ENCODE measurements around the gene ARPP19.
"Not testable (repeated sequence)": the region's sequence is repeated elsewhere in the genome, so short reads cannot be mapped to it uniquely, and the experiment has no call there.

- TF ChIP-seq, protein P1, sequence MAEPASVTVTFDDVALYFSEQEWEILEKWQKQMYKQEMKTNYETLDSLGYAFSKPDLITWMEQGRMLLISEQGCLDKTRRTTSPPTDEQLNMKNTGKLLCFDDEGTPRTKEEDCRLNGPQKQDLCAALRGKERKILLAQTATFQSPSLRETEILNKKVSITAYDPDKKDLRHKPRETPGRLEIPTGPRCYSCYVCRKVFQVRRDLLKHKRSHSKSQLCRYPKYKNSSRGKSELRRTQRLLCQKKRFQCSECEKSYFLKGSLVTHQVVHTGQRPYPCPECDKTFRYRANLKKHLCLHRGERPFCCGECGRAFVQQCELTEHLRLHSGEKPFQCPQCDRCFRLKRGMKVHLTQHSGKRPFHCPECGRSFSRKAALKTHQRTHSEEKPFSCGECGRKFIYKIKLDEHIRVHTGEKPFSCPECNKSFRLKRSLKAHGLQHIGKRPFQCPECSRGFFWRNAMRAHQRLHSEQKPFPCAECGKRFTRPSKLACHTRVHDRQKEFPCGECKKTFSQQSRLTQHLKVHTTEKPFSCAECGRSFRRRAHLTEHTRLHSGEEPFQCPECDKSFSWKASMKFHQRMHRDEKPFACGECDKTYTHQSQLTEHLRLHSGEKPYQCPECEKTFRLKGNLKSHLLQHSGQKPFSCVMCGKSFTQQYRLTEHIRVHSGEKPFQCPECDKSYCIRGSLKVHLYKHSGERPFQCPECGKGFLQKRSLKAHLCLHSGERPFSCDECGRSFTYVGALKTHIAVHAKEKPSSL (CRISPR knock-in tag; conservative IDR thresholded peaks at IDR 0.05) = not testable (repeated sequence)
- TF ChIP-seq, protein P2, sequence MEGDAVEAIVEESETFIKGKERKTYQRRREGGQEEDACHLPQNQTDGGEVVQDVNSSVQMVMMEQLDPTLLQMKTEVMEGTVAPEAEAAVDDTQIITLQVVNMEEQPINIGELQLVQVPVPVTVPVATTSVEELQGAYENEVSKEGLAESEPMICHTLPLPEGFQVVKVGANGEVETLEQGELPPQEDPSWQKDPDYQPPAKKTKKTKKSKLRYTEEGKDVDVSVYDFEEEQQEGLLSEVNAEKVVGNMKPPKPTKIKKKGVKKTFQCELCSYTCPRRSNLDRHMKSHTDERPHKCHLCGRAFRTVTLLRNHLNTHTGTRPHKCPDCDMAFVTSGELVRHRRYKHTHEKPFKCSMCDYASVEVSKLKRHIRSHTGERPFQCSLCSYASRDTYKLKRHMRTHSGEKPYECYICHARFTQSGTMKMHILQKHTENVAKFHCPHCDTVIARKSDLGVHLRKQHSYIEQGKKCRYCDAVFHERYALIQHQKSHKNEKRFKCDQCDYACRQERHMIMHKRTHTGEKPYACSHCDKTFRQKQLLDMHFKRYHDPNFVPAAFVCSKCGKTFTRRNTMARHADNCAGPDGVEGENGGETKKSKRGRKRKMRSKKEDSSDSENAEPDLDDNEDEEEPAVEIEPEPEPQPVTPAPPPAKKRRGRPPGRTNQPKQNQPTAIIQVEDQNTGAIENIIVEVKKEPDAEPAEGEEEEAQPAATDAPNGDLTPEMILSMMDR (IDR thresholded peaks at IDR 0.05) = not testable (repeated sequence)
- TF ChIP-seq, protein P3, sequence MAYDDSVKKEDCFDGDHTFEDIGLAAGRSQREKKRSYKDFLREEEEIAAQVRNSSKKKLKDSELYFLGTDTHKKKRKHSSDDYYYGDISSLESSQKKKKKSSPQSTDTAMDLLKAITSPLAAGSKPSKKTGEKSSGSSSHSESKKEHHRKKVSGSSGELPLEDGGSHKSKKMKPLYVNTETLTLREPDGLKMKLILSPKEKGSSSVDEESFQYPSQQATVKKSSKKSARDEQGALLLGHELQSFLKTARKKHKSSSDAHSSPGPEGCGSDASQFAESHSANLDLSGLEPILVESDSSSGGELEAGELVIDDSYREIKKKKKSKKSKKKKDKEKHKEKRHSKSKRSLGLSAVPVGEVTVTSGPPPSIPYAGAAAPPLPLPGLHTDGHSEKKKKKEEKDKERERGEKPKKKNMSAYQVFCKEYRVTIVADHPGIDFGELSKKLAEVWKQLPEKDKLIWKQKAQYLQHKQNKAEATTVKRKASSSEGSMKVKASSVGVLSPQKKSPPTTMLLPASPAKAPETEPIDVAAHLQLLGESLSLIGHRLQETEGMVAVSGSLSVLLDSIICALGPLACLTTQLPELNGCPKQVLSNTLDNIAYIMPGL (CRISPR knock-in tag; IDR thresholded peaks at IDR 0.05) = not testable (repeated sequence)
- not testable (repeated sequence) for TF ChIP-seq NFYB (CRISPR knock-in tag; conservative IDR thresholded peaks at IDR 0.05; ENCODE audit: low read depth); ATF6 (CRISPR knock-in tag; IDR thresholded peaks at IDR 0.05); FOXJ3 (CRISPR knock-in tag; IDR thresholded peaks at IDR 0.05; ENCODE audit: borderline replicate concordance)
- TF ChIP-seq, protein P4, sequence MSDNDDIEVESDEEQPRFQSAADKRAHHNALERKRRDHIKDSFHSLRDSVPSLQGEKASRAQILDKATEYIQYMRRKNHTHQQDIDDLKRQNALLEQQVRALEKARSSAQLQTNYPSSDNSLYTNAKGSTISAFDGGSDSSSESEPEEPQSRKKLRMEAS (CRISPR knock-in tag; IDR thresholded peaks at IDR 0.05) = not testable (repeated sequence)
- TF ChIP-seq, protein P5, sequence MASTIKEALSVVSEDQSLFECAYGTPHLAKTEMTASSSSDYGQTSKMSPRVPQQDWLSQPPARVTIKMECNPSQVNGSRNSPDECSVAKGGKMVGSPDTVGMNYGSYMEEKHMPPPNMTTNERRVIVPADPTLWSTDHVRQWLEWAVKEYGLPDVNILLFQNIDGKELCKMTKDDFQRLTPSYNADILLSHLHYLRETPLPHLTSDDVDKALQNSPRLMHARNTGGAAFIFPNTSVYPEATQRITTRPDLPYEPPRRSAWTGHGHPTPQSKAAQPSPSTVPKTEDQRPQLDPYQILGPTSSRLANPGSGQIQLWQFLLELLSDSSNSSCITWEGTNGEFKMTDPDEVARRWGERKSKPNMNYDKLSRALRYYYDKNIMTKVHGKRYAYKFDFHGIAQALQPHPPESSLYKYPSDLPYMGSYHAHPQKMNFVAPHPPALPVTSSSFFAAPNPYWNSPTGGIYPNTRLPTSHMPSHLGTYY (CRISPR knock-in tag; IDR thresholded peaks at IDR 0.05) = not testable (repeated sequence)
- TF ChIP-seq, protein P6, sequence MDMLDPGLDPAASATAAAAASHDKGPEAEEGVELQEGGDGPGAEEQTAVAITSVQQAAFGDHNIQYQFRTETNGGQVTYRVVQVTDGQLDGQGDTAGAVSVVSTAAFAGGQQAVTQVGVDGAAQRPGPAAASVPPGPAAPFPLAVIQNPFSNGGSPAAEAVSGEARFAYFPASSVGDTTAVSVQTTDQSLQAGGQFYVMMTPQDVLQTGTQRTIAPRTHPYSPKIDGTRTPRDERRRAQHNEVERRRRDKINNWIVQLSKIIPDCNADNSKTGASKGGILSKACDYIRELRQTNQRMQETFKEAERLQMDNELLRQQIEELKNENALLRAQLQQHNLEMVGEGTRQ (CRISPR knock-in tag; IDR thresholded peaks at IDR 0.05) = not testable (repeated sequence)
- TF ChIP-seq, protein P7, sequence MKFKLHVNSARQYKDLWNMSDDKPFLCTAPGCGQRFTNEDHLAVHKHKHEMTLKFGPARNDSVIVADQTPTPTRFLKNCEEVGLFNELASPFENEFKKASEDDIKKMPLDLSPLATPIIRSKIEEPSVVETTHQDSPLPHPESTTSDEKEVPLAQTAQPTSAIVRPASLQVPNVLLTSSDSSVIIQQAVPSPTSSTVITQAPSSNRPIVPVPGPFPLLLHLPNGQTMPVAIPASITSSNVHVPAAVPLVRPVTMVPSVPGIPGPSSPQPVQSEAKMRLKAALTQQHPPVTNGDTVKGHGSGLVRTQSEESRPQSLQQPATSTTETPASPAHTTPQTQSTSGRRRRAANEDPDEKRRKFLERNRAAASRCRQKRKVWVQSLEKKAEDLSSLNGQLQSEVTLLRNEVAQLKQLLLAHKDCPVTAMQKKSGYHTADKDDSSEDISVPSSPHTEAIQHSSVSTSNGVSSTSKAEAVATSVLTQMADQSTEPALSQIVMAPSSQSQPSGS (CRISPR knock-in tag; IDR thresholded peaks at IDR 0.05; ENCODE audit: borderline replicate concordance, low read depth) = not testable (repeated sequence)
- TF ChIP-seq, protein P8, sequence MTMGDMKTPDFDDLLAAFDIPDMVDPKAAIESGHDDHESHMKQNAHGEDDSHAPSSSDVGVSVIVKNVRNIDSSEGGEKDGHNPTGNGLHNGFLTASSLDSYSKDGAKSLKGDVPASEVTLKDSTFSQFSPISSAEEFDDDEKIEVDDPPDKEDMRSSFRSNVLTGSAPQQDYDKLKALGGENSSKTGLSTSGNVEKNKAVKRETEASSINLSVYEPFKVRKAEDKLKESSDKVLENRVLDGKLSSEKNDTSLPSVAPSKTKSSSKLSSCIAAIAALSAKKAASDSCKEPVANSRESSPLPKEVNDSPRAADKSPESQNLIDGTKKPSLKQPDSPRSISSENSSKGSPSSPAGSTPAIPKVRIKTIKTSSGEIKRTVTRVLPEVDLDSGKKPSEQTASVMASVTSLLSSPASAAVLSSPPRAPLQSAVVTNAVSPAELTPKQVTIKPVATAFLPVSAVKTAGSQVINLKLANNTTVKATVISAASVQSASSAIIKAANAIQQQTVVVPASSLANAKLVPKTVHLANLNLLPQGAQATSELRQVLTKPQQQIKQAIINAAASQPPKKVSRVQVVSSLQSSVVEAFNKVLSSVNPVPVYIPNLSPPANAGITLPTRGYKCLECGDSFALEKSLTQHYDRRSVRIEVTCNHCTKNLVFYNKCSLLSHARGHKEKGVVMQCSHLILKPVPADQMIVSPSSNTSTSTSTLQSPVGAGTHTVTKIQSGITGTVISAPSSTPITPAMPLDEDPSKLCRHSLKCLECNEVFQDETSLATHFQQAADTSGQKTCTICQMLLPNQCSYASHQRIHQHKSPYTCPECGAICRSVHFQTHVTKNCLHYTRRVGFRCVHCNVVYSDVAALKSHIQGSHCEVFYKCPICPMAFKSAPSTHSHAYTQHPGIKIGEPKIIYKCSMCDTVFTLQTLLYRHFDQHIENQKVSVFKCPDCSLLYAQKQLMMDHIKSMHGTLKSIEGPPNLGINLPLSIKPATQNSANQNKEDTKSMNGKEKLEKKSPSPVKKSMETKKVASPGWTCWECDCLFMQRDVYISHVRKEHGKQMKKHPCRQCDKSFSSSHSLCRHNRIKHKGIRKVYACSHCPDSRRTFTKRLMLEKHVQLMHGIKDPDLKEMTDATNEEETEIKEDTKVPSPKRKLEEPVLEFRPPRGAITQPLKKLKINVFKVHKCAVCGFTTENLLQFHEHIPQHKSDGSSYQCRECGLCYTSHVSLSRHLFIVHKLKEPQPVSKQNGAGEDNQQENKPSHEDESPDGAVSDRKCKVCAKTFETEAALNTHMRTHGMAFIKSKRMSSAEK (CRISPR knock-in tag; IDR thresholded peaks at IDR 0.05; ENCODE audit: borderline replicate concordance) = not testable (repeated sequence)
These were observed 17.6 kb downstream of the ARPP19 start for GRCh38 chr15:52551186-52551585.

All from WTC11 (cell line).